Spleen (tissue), 13 donors: ENCODE measurements around the gene OR2D2. TPM values are rescaled to one million over a fixed set of nuclear protein-coding genes. Genes with fewer than 3 reads are reported as not detected.

ENCODE experiments used
- DNase-seq: peaks from one replicate; pipeline ENCODE4 v3.0.0-alpha.2; 2020
- H3K27ac ChIP-seq, 8 donors: fragments of 200-600 bp; sonication (generic) in 7 of 8; 1 replicate in 4 of 8; 2 replicates in 4 of 8; pipeline versions ENCODE4 v1.5.0 to v1.8.0; 2016 to 2021; ENCODE audit warnings: inconsistent platforms in 4 of 8, mild to moderate bottlenecking in 4 of 8, moderate library complexity in 1 of 8
- H3K27me3 ChIP-seq, 7 donors: fragments of 200-600 bp; sonication (generic) in 6 of 7; replicated peaks in 1 of 7; 1 replicate in 4 of 7; 2 replicates in 3 of 7; pipeline versions ENCODE4 v1.5.0 to v1.8.0; 2016 to 2021; ENCODE audit warnings: inconsistent platforms in 3 of 7, mild to moderate bottlenecking in 1 of 7
- H3K36me3 ChIP-seq, 6 donors: fragments of 200-600 bp; sonication (generic) in 5 of 6; 1 replicate in 4 of 6; 2 replicates in 2 of 6; pipeline versions ENCODE4 v1.5.0 to v1.8.0; 2016 to 2021; ENCODE audit warnings: inconsistent platforms in 2 of 6
- H3K4me1 ChIP-seq, 6 donors: fragments of 200-600 bp; sonication (generic) in 5 of 6; 1 replicate in 3 of 6; 2 replicates in 3 of 6; pipeline versions ENCODE4 v1.5.0 to v1.8.0; 2016 to 2021; ENCODE audit warnings: inconsistent platforms in 3 of 6
- H3K4me3 ChIP-seq, 8 donors: fragments of 200-600 bp; sonication (generic) in 7 of 8; 1 replicate in 4 of 8; 2 replicates in 4 of 8; pipeline versions ENCODE4 v1.5.0 to v1.8.0; 2016 to 2021; ENCODE audit warnings: inconsistent platforms in 4 of 8, mild to moderate bottlenecking in 4 of 8, moderate library complexity in 2 of 8
- H3K9me3 ChIP-seq, 8 donors: fragments of 200-600 bp; sonication (generic) in 7 of 8; 1 replicate in 4 of 8; 2 replicates in 4 of 8; pipeline versions ENCODE4 v1.5.0 to v1.8.0; 2016 to 2021; ENCODE audit warnings: inconsistent platforms in 4 of 8
- POLR2A ChIP-seq, 3 donors: fragments of 450-650 bp; IDR thresholded peaks; one replicate each; pipeline ENCODE4 v1.5.1; 2017; ENCODE audit warnings: antibody characterized with exemption in 3 of 3, mild to moderate bottlenecking in 1 of 3
- POLR2AphosphoS5 ChIP-seq, 3 donors: sonication (generic); formaldehyde crosslinking; IDR thresholded peaks; one replicate each; pipeline ENCODE4 v1.5.1; 2017; ENCODE audit warnings: antibody characterized with exemption in 3 of 3
- WGBS, 5 donors: extraction: QIAGEN DNeasy Blood & Tissue Kit in 3 of 5; methylation state at CpG; one replicate each; pipeline versions ENCODE4 v1.1.5 to v1.1.7; 2013 to 2018; 5-methylcytosine and 5-hydroxymethylcytosine counted together
- intact Hi-C: fragments of 100-400 bp; cut with DNase I; formaldehyde crosslinking; loops from one replicate; pipeline ENCODE4 v1.15.0; 2023; ENCODE audit warnings: low total_unique reads
- long read RNA-seq, 2 donors: transcript quantifications; one replicate each; lab custom pipeline, GENCODE V29; 2026
- polyA plus RNA-seq, 3 donors: library from polyadenylated mRNA; stranded (reverse); fragments of 200-250 nt; gene quantifications; one replicate each; pipeline ENCODE4 v1.2.1, GENCODE V29; 2013
- total RNA-seq, 7 donors: library from RNA; depleted of rRNA in 3 of 7; stranded (reverse); fragments of >200 nt in 3 of 7; fragmentation: NEBNext Ultra II Directional in 4 of 7; extraction: Animal tissue kit (Norgen Biotek cat#: 25700) in 4 of 7; gene quantifications; one replicate each; pipeline versions ENCODE4 v1.1.0 to v1.2.1, GENCODE V29; 2016 to 2021
- TF ChIP-seq, protein P1 (sequence below), 11 experiments: fragments of 200-600 bp in 7 of 11; fragments of 450-650 bp in 4 of 11; sonication (generic) in 4 of 11; IDR thresholded peaks in 8 of 11; conservative IDR thresholded peaks in 3 of 11; 1 replicate in 7 of 11; 2 replicates in 4 of 11; pipeline versions ENCODE4 v1.4.0 to v1.8.0; 2016 to 2021; ENCODE audit warnings: antibody characterized with exemption in 11 of 11, inconsistent platforms in 4 of 11, mild to moderate bottlenecking in 1 of 11
- donor health status: healthy with polysubstance abuse.
- donor health status: DM: no; HTN: no; CAD: no; lungs with moderate emphysema.
- donor health status: DM: no; HTN: no; CAD: no.
- donor health status: Bipolar disorder and iron deficiency.
- donor health status: healthy.
- donor health status: DM: no; HTN: no; CAD: no.
- donor health status: DM: yes; HTN: yes; CAD: no.

The OR2D2 gene
- total RNA-seq (under 1 TPM in 4 of 7 donors, not detected in 3; 0.43 to 0.94 (median 0.58) TPM), polyA plus RNA-seq (not detected)
- long read RNA-seq, donor 1: 0 reads
- long read RNA-seq, donor 2: 0 reads

GRCh38 chr11:6892400-6892799 is at the start of gene OR2D2:
OR2D2 (minus strand) TSS chr11:6892500; CDS start chr11:6892500, 0 bp downstream.
- H3K9me3 ChIP-seq: peaks cover 0 to 19% (median 11%) of the 10 kb centered on the region in 8 donors
- no peaks in the 10 kb centered on the region for H3K27me3 ChIP-seq
- DNase-seq: no peak
- WGBS, 5 donors: 84 to 96% (median 86%) methylated on average over 2 of the region's 2 CpGs
- no peaks in the 10 kb centered on the region for H3K4me1 ChIP-seq
- TF ChIP-seq, protein P1, sequence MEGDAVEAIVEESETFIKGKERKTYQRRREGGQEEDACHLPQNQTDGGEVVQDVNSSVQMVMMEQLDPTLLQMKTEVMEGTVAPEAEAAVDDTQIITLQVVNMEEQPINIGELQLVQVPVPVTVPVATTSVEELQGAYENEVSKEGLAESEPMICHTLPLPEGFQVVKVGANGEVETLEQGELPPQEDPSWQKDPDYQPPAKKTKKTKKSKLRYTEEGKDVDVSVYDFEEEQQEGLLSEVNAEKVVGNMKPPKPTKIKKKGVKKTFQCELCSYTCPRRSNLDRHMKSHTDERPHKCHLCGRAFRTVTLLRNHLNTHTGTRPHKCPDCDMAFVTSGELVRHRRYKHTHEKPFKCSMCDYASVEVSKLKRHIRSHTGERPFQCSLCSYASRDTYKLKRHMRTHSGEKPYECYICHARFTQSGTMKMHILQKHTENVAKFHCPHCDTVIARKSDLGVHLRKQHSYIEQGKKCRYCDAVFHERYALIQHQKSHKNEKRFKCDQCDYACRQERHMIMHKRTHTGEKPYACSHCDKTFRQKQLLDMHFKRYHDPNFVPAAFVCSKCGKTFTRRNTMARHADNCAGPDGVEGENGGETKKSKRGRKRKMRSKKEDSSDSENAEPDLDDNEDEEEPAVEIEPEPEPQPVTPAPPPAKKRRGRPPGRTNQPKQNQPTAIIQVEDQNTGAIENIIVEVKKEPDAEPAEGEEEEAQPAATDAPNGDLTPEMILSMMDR (IDR thresholded peaks at IDR 0.05 in 8 of 11, conservative IDR thresholded peaks at IDR 0.05 in 3 of 11): no peak
- no peaks in the 10 kb centered on the region for H3K36me3 ChIP-seq
- H3K27ac ChIP-seq: no peak within 1 kb of the TSS
- no peak within 1 kb of the TSS for H3K4me3 ChIP-seq
- intact Hi-C loops: no loop called here

DNA sequence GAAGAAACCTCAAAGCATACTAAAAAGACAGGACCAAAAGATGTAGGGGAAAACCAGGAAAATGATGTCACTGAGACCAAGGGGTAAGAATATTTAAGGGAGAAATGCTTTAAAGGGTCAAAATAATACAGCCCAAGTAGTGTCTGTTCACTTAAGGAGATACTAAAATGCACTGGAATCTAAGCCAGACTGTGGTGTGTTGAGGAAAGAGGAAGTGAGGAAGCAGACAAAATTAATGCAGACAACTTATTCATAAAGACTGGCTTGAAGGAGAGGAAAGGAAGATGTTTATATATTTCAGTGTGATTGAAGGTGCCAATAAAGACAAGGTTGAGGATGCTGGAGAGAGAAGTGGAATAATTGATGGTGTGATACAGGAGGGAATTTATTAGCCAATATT is 49.7 kb upstream of the OR2D2 start:
- intact Hi-C loops: no loop called here
- Histone ChIP-seq H3K36me3 (no peaks in the 10 kb centered on the region), H3K27me3 (no peaks in the 10 kb centered on the region), H3K4me3 (no peak overlapping the region), H3K9me3 (no peaks in the 10 kb centered on the region), H3K4me1 (no peaks in the 10 kb centered on the region), H3K27ac (no peak overlapping the region)
- DNase-seq: no peak
- TF ChIP-seq POLR2A (IDR thresholded peaks at IDR 0.05) (no peak), POLR2AphosphoS5 (IDR thresholded peaks at IDR 0.05) (no peak)
- TF ChIP-seq, protein P1 (IDR thresholded peaks at IDR 0.05 in 8 of 11, conservative IDR thresholded peaks at IDR 0.05 in 3 of 11): no peak

GRCh38 chr11:6932145-6932544 is 39.8 kb upstream of the OR2D2 start:
- WGBS, 5 donors: 70 to 81% (median 77%) methylated on average over 7 of the region's 7 CpGs
- H3K9me3 ChIP-seq: no peaks in the 10 kb centered on the region
- TF ChIP-seq, protein P1 (IDR thresholded peaks at IDR 0.05 in 8 of 11, conservative IDR thresholded peaks at IDR 0.05 in 3 of 11): no peak
- peaks cover 3 to 9% (median 6%) of the 10 kb centered on the region in 6 donors for H3K4me1 ChIP-seq
- intact Hi-C loops: no loop called here
- no peak overlapping the region for H3K4me3 ChIP-seq
- no peaks in the 10 kb centered on the region for H3K36me3 ChIP-seq
- DNase-seq: no peak
- H3K27me3 ChIP-seq: peaks cover 0 to 26% (median 0%) of the 10 kb centered on the region in 7 donors
- no peak overlapping the region for H3K27ac ChIP-seq

- TF ChIP-seq POLR2AphosphoS5 (IDR thresholded peaks at IDR 0.05) (no peak), POLR2A (IDR thresholded peaks at IDR 0.05) (no peak)
- TF ChIP-seq, protein P1 (IDR thresholded peaks at IDR 0.05 in 8 of 11, conservative IDR thresholded peaks at IDR 0.05 in 3 of 11): no peak
Measured at GRCh38 chr11:6931146-6931713, 38.9 kb upstream of the OR2D2 start.

More at GRCh38 chr11:6931146-6931713, 38.9 kb upstream of the OR2D2 start:
- peaks cover 4 to 18% (median 13%) of the 10 kb centered on the region in 6 donors for H3K4me1 ChIP-seq
- WGBS, 5 donors: 80 to 92% (median 83%) methylated on average over 3 of the region's 3 CpGs
- no peak overlapping the region for H3K27ac ChIP-seq
- intact Hi-C loops: no loop called here
- peaks cover 0 to 35% (median 0%) of the 10 kb centered on the region in 7 donors for H3K27me3 ChIP-seq
- no peak overlapping the region for H3K4me3 ChIP-seq
- no peaks in the 10 kb centered on the region for H3K9me3 ChIP-seq
- no peaks in the 10 kb centered on the region for H3K36me3 ChIP-seq
- DNase-seq: no peak
